Measurements from ENCODE around the gene BRD4.

Gene BRD4

GRCh38 chr19:15222738-15223648, 109.3 kb downstream of the BRD4 start:
- DNase-seq: peak; percentile 98

GRCh38 chr19:15220833-15221232, 111.5 kb downstream of the BRD4 start:
- no peak for DNase-seq

- no peak for DNase-seq
These were observed 113.8 kb downstream of the BRD4 start for GRCh38 chr19:15218501-15218900.

GRCh38 chr19:15216363-15216762, 116.0 kb downstream of the BRD4 start:
- DNase-seq: no peak

- DNase-seq: no peak
These were observed 118.5 kb downstream of the BRD4 start for GRCh38 chr19:15213715-15214381.

- DNase-seq: no peak
These were observed 119.6 kb downstream of the BRD4 start for GRCh38 chr19:15212711-15213110.

- no peak for DNase-seq
These were observed 122.0 kb downstream of the BRD4 start for GRCh38 chr19:15210323-15210781.

GRCh38 chr19:15201374-15202023, 130.8 kb downstream of the BRD4 start:
- no peak for DNase-seq

GRCh38 chr19:15200553-15201364, 131.6 kb downstream of the BRD4 start, which contains the start of gene NOTCH3:
NOTCH3 (minus strand) TSS chr19:15200995; CDS start chr19:15200905, 90 bp downstream.
- DNase-seq: peak; percentile 71

GRCh38 chr19:15199661-15200552, 132.4 kb downstream of the BRD4 start:
- peak; percentile 86 for DNase-seq

GRCh38 chr19:15198951-15199660, 133.2 kb downstream of the BRD4 start:
- DNase-seq: no peak

GRCh38 chr19:15197942-15198341, 134.4 kb downstream of the BRD4 start:
- DNase-seq: no peak

GRCh38 chr19:15197275-15197941, 134.9 kb downstream of the BRD4 start:
- no peak for DNase-seq

GRCh38 chr19:15196360-15197005, 135.9 kb downstream of the BRD4 start:
- DNase-seq: no peak

GRCh38 chr19:15195371-15196334, 136.7 kb downstream of the BRD4 start:
- DNase-seq: peak; percentile 97

- DNase-seq: no peak
These were observed 137.4 kb downstream of the BRD4 start for GRCh38 chr19:15194938-15195337.

GRCh38 chr19:15191982-15192381, 140.4 kb downstream of the BRD4 start:
- no peak for DNase-seq

GRCh38 chr19:15191514-15191913, 140.8 kb downstream of the BRD4 start:
- DNase-seq: no peak
